Activated CD8-positive, alpha-beta memory T cell treated with anti-CD3 and anti-CD28 coated beads for 36 hours (primary cell): ENCODE results near the gene VGLL1. TPM values are rescaled to one million over a fixed set of nuclear protein-coding genes. Genes with fewer than 3 reads are reported as not detected.

ENCODE experiments used
- CTCF ChIA-PET: fragments of 350-600 bp; sonication (Branson Sonifier 250); formaldehyde crosslinking; loops from one replicate; lab custom pipeline; 2021; ENCODE audit warnings: antibody characterized with exemption; lab: Charles Lee
- POLR2A ChIA-PET: fragments of 350-600 bp; sonication (Branson Sonifier 250); formaldehyde crosslinking; loops from one replicate; lab custom pipeline; 2021; ENCODE audit warnings: antibody characterized with exemption; lab: Charles Lee
- total RNA-seq, 2 experiments: library from RNA; stranded (reverse); gene quantifications; one replicate each; pipeline ENCODE4 v1.2.3, GENCODE V29; 2021

The VGLL1 gene, protein sequence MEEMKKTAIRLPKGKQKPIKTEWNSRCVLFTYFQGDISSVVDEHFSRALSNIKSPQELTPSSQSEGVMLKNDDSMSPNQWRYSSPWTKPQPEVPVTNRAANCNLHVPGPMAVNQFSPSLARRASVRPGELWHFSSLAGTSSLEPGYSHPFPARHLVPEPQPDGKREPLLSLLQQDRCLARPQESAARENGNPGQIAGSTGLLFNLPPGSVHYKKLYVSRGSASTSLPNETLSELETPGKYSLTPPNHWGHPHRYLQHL
- total RNA-seq: not detected

DNA sequence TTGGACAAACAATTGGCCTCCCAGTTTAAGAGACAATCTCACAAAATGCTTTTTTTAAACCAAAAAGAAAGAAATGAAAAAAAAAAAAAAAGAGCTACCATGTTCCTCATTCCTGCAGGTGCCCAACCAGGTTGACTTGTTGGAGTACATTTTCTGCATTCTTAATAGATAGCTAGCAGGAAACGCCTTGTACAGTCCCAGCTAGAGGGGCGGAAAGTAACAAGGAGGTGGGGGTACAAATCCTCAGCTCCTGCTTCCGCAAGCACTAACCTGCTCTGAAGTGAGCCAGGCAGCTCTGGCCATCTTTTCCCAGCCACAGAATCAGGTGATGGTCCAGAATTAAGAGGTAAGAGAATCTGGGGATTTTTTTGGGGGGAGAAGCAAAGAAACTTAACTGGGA is at the start of gene VGLL1:
VGLL1 (plus strand) TSS at position 265 of the 400 bp plus-strand sequence. CDS start 3,806 bp downstream, outside the sequence.
- CTCF ChIA-PET: no interaction called here
- POLR2A ChIA-PET: no interaction called here

DNA sequence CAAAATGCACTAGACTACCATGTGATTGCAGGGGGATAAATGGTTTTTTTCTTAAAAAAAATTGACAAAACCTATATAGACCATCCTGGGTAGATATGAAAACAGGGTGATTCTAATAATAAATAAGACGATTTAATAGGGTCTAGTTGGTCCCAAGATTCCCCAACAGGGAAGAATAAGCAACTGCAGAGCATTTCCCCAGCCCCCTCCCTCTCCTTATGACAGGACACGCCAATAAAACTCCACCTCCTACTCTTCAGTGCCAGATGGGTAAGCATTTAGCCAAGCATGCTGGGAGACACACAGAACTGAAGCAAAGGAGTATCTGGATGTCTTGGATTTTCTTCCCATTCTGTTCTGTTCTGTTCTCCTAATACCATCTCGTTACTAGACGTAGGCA is 44.4 kb upstream of the VGLL1 start, which contains the start of gene BRS3:
BRS3 (plus strand) TSS at position 301 of the 400 bp plus-strand sequence. CDS start 168 bp downstream, outside the sequence.
- ChIA-PET POLR2A (no interaction called here), CTCF (no interaction called here)

DNA sequence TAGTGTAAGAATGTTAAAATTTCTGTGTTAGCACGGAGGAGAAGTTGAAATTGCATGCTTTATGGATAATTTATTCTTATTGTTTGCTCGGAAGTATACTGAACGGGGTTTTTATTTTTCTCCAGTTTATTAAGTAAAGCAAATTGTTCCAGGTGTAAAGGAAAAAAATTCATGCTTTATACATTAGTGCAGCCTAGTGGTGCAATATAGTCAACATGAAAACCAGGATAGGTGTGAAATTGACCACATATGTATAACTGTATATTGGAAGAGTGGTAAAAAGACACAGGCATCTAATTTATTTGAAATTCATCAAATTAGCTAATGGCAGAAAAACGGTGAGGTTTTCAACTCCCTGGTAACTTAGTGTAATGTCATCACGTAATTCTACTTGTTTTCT is 43.3 kb upstream of the VGLL1 start:
- CTCF ChIA-PET: no interaction called here
- POLR2A ChIA-PET: no interaction called here

DNA sequence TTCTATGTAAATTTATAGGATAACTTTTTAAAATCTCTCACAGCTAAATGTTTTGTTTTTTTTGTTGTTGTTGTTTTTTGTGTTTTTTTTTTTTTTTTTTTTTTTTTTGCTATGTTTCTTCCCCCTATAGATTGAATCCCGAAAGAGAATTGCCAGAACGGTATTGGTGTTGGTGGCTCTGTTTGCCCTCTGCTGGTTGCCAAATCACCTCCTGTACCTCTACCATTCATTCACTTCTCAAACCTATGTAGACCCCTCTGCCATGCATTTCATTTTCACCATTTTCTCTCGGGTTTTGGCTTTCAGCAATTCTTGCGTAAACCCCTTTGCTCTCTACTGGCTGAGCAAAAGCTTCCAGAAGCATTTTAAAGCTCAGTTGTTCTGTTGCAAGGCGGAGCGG is 40.2 kb upstream of the VGLL1 start:
- ChIA-PET POLR2A (no interaction called here), CTCF (interaction anchor here (0.9 kb wide), 1 partner anchor 14 kb away, joined by 3 read pairs; no protein-coding TSS in a partner anchor)

DNA sequence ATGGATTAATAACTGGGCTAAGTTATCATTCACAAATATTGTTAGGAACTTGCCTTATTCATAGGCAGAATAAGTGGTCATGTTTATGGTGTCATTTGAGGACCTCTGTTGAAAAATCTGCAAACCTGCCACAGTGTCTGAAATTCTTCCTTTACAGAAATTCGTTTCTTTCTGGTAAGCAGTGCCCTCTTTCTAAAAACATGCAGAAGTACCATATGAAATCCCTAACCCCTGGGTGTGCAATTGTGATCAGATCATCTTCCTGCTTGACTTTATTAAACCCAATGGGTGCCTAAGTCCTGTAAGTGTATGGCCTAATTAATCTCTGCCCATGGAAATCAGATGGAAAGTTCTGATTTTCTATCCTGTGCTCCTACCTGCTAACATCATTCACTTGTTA is 39.0 kb upstream of the VGLL1 start:
- CTCF ChIA-PET: no interaction called here
- POLR2A ChIA-PET: no interaction called here

DNA sequence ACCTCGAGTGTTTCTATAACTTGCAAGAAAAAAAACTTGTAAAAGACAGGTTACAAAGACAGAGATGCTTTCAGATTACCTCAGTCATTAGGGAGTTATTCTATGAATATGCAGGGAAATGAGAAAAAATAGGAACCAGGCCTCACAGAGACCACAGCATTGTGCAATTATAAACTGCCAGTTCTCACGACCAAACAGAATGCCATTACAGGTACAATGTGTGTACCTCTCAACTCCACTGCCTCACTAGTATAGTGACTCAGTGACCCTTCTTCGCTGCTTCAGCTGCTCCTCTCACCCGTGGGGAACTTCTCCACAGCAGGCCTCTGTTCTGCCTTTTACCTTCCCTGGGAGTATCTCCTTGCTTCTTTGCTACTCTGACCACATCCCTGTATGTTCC is 37.0 kb upstream of the VGLL1 start:
- POLR2A ChIA-PET: no interaction called here
- CTCF ChIA-PET: no interaction called here

DNA sequence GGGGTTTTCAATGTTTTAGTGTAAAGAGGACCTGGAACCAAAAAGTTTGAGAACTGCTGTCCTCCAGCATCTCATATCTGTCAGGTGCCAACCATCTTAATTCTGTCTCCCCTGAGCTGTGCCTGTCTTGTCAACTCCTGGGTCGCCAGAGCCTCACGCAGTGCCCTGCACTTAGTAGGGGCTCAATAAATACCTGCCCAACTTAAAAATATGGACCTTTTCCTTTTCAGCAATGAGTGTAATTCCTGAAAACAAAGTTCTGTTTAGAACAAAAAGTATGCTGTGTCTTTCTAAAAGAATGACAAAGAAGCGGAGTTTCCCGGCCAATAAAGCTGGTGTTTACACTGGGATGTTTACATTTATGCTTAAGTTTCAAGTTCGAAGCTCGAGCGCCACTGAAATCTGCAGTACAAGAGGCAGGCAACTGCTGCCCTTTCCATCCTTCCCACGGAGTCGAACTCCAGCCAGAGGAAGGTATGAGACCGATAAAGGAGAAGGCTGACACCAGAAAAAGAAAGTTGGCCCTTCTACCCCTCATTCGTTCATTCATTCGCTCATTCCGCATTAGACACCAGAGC is 35.7 kb upstream of the VGLL1 start:
- POLR2A ChIA-PET: no interaction called here
- CTCF ChIA-PET: interaction anchor here (0.6 kb wide), 2 partner anchors 94 to 130 kb away, joined by 3 to 4 read pairs; no protein-coding TSS in a partner anchor

DNA sequence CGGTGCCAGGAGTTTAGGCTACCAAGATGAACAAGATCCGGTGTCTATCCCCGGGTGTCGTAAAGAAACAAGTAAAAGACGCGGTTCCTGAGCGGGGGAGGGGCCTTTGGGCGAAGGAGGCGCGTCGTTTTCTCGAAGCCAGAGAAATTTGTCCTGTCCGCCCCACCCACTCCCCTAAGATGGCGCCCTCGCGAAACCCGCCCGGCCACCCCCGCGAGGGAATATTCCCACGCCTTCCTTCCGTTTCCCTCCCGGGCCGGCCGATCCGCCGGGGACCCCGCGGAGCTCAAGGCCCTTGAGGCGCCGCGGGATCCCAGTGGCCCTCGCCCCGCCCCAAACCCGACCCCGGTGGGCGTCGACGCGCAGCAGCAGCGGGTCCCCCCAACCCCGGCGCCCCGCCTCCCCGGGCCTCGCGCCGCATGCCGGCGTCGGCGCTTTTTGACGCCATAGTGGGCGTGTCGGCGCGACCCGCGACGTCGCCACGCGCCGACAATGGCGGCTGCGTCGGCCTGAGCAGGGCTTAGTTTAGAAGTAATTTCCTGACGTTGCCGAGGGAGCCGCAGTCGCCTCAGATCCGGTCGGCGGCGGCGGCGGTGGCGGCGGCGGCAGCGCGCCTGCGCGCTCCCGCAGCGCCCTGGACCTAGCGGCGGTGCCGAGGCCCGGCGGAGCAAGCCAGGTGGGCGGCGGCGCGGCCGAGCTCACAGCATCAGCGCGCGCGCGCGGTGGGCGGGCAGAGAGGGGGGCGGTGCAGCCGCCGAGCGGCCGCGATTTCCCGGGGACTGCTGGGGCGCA is 35.1 kb upstream of the VGLL1 start:
- ChIA-PET CTCF (interaction anchor here (0.6 kb wide), 2 partner anchors 94 to 129 kb away, joined by 3 to 4 read pairs; no protein-coding TSS in a partner anchor), POLR2A (interaction anchor here (0.5 to 0.7 kb wide), 2 partner anchors 138 to 270 kb away, joined by 3 read pairs; no protein-coding TSS in a partner anchor)

DNA sequence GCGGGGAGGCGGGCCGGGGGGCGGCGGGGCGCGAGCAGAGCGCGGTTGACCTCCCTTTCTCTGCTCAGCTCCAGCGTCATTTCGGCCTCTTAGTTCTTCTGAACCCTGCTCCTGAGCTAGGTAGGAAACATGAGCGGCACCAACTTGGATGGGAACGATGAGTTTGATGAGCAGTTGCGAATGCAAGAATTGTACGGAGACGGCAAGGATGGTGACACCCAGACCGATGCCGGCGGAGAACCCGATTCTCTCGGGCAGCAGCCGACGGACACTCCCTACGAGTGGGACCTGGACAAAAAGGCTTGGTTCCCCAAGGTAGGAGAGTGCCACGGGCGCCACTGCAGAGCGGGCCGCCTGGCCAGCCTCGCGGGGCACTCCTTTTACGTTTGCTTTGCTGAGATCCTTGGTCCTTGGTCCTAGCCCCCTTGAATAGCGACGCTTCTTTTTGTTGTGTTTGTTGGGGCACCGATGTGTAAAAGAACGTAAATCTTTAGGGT is 34.4 kb upstream of the VGLL1 start, which contains the start of gene HTATSF1:
HTATSF1 (plus strand) TSS at position 37 of the 497 bp plus-strand sequence; CDS start at position 130, 93 bp downstream.
- POLR2A ChIA-PET: interaction anchor here (0.5 kb wide), 1 partner anchor 270 kb away, joined by 3 read pairs; no protein-coding TSS in a partner anchor

DNA sequence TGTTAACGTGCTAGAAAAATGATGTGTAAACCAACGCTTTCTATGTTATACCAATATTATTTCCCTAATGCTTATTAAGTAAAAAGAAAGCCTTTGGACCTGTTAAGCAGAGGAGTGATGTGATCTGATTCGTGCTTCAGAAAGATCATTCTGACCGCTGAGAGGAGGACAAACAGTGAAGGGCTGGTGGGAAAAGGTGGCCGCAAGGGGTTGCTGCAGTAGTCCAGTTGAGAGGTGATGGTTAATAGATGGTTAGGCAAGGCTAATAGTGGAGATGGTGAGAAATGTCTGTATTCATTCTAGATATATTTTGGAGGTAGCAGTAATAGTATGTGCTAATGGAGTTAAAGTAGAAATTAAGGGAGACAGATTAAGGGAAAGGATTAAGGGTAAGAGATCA is 12.9 kb upstream of the VGLL1 start:
- ChIA-PET CTCF (no interaction called here), POLR2A (no interaction called here)

More for the DNA sequence above, 34.4 kb upstream of the VGLL1 start, which contains the start of gene HTATSF1:
- CTCF ChIA-PET: no interaction called here

DNA sequence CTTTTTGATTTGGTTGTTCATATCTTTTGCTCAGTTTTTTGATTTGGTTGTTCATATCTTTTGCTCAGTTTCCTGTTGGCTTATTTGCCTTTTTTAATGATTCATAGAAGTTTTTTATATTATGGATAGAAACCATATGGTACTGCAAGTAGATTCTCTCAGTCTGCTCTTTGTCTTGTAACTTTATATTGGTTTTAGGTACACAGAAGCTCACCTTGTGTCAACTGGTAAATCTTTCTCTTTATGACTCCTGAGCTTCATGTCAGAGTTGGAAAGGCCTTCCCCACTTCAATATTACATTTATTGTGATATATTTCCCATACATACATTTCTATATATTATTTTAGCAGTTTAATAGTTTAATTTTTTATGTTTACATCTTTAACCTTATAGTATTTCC is 8.2 kb upstream of the VGLL1 start:
- POLR2A ChIA-PET: no interaction called here
- CTCF ChIA-PET: no interaction called here

DNA sequence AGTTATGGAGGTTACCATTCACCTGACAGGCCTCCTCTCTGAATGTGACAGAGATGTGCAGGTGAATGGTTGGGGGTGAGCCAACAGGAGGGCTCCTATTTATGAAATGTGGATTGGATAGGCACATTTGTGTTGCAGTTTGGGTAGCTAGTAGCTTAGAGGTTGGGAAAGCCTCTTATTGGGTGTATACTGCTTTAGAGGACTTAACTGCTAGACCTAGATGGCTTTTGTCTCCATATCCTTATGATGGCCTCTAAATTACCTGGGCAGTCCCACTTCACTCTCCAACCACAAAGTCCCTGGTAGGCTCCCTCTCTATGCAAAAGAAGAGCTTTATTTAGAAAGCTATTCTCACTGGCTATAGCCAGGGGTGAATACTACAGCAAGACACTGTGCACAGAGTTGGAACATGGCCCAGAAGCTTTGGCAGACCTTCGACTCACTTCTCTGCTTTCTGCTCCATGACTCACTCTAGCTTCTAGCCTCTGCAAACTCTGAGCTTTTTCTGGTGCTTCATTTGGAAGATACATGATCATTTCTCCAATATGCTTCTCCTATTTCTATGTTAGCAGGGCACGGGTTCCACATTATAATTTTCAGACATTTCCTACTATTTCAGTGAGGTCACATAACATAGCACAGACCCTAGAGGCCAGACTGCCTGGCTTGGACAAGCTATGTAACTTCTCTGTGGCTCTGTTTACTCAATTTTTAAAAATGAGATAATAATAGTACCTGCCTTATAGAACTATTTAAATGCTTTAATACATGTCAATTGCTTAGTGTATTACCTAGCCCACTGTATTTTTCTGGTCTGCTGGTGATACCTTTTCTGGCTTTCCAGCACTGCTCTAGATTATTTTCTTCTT is 6.0 kb upstream of the VGLL1 start:
- CTCF ChIA-PET: no interaction called here
- POLR2A ChIA-PET: no interaction called here

DNA sequence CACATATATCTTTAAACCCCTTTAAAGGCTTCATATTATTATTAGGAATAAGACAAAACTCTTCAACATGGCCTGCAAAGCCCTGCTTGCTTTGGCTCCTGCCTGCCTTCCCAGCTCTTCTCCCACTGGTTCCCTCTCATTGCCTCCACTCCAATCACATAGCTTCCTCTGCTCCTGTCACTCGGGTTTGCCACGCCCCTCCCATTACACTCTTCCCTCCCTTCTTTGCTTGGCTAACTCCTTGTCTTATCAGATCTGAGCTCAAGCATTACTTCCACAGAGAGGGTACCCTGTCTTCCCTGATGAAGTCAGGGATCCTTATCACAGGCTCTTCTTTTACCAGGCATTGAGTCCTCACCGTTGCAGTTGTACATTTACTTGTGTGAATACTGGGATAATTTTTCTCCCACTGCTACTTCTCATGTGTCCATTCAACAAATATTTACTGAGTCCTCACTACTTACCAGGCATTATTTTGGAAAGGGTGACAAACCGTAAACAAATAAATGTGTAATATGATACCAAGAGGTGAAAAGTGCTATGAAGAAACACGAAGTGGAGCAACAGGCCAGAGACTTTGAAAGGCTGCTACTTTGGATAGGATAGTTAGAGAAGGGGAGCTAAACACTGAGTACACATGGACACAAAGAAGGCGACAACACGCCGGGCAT is 3.2 kb upstream of the VGLL1 start:
- ChIA-PET CTCF (no interaction called here), POLR2A (no interaction called here)

DNA sequence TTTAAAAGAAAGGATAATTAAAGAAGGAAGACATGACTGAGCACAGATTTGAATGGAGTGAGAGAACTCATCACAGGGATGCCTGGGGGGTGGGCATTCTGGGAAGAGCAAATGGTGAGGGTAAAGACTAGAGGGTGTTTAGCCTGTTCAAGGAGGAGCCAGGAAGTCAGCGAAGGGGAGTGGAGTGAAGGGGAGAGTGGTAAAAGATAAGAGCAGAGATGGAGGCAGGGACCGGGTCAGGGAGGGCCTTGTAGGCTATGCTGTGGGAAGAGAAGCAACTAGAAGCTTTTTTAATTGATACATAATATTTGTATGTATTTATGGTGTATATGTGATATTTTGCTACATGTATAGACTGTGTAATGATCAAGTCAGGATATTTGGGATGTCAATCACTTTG is 2.2 kb upstream of the VGLL1 start:
- ChIA-PET CTCF (no interaction called here), POLR2A (no interaction called here)

DNA sequence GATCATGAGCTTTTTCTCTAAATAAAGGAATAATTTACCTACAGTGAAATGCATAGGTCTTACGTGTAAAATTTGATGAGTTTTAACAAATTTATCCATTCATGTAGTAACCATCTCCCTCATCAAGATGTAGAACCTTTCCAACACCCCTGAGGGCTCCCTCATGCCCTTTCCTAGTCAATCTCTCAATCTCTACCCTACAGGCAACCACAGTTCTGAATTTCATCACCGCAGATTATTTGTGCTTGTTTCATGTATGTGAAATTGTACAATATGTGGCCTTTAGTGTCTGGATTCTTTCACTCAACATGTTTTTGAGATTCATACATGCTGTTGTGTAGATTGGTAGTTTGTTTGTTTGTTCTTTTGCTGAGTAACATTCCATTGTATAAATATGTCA is 2.1 kb downstream of the VGLL1 start:
- POLR2A ChIA-PET: no interaction called here
- CTCF ChIA-PET: no interaction called here

DNA sequence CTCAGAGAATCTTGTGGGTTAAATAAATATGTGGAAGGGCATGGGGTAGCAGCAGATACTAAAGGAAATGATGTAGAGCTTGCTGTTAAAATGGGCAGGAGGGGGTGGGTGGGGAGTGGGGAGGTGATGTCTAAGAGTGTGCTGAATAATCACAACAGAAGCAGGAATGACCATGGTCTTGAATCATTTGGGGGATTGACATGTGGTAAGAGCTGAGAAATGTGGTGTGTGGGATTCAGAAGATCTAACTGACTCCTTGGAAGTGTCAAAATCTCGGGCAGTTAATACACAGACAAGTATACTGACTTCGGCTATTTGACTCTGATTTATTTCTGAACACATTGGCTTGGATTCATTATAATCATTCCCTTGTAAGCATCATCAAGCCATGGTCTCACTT is 6.8 kb downstream of the VGLL1 start:
- POLR2A ChIA-PET: no interaction called here
- CTCF ChIA-PET: no interaction called here

DNA sequence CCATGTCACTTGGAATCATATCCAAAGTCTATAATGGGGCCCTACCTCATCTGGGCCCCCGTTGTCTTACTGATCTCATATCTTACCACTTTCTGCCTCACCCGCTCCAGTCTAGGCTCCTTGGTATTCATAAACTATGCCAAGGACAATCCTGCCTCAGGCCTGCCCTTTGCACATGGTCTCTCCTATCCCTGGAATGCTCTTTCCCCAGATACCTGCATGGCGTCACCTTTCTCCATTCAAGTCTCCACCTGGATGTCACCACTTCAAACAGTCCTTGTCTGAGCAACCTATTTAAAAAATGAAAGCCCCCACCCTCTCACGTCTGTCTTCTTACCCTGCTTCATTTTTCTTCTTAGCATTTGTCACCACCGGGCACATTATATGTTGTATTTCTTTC is 8.2 kb downstream of the VGLL1 start:
- POLR2A ChIA-PET: no interaction called here
- CTCF ChIA-PET: no interaction called here

DNA sequence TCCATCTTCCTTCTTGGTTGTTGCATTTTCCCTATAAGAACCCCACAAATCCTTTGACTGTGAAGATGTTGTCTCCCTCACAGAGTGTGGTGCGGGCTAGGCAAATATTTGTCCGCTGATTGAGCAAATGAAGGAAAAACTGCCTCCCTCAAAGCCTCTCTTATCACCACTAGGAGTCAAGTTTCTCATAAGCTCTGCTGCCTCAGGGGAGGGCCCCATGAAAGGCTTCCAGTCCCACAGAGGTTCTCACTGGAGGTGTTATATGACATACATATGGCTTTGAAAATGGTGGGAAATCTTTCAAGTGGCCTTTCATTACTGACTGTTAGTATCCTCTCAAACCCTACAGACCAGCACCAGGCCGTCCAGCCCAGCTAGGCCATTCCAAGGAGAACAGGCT is 9.3 kb downstream of the VGLL1 start:
- ChIA-PET POLR2A (no interaction called here), CTCF (no interaction called here)
